ENCODE measurements around the gene OVCH2.
A peak's percentile ranks its signal among the peaks of the same experiment; 100 is the strongest.

GRCh38 chr11:7657306-7658025 lies 48.8 kb downstream of the OVCH2 start:
- TF ChIP-seq CTCF (conservative IDR thresholded peaks at IDR 0.05 in 1 of 2, IDR thresholded peaks at IDR 0.05 in 1 of 2; ENCODE audit: low read depth in 1 of 2, low read length in 2 of 2) (peak; percentile 59 to 64), EZH2 (IDR thresholded peaks at IDR 0.05; ENCODE audit: low read length, missing control alignments) (no peak)

All from fibroblast of lung (primary cell).